Measurements from ENCODE around the gene SCLY. TPM values are rescaled to one million over a fixed set of nuclear protein-coding genes. Genes with fewer than 3 reads are reported as not detected.

Gene SCLY
- total RNA-seq, 1 experiment from 2014 or later: 28.7 TPM

- no TSS peak for BruUV-seq (replicated peaks)
- Histone ChIP-seq H3K4me1 (ENCODE audit: control insufficient read depth in 1 of 2, insufficient read depth in 2 of 2, low read length in 2 of 2) (no peaks in the 10 kb centered on the region), H4K20me1 (ENCODE audit: insufficient read depth) (no peaks in the 10 kb centered on the region), H3K9me3 (ENCODE audit: control insufficient read depth in 1 of 2, insufficient read depth in 1 of 2, low read depth in 1 of 2, low read length in 2 of 2) (no peaks in the 10 kb centered on the region), H3K27ac (ENCODE audit: low read depth, low read length) (no peak overlapping the region), H3K4me3 (replicated peaks in 1 of 2; ENCODE audit: low read depth in 1 of 2, low read length in 2 of 2) (no peak overlapping the region), H3K36me3 (ENCODE audit: control insufficient read depth in 1 of 2, insufficient read depth in 2 of 2, low read length in 2 of 2) (peaks cover 19 to 30% of the 10 kb centered on the region in 2 experiments; a peak in 3 of 4 replicates), H3K4me2 (ENCODE audit: low read length) (no peak overlapping the region), H3K79me2 (ENCODE audit: insufficient read depth, low read length) (peaks cover 15% of the 10 kb centered on the region; the same call in 1 of the 2 replicates), H3K9me2 (ENCODE audit: insufficient read depth) (no peaks in the 10 kb centered on the region), H3K27me3 (ENCODE audit: insufficient read depth, low read length) (no peaks in the 10 kb centered on the region), H2AFZ (ENCODE audit: low read depth, low read length, poor library complexity, severe bottlenecking) (no peak overlapping the region), H3K9ac (ENCODE audit: low read length) (no peak overlapping the region)
- TF ChIP-seq EZH2 (IDR thresholded peaks at IDR 0.05) (no peak), YY1 (IDR thresholded peaks at IDR 0.05; ENCODE audit: extremely low read depth, insufficient replicate concordance, low read depth, low read length) (no peak), ZFX (IDR thresholded peaks at IDR 0.05) (no peak), CTCF (IDR thresholded peaks at IDR 0.05 in 2 of 3, conservative IDR thresholded peaks at IDR 0.05 in 1 of 3; ENCODE audit: borderline replicate concordance in 1 of 3, insufficient read depth in 1 of 3, low read depth in 2 of 3, low read length in 2 of 3) (no peak), EGR1 (IDR thresholded peaks at IDR 0.05; ENCODE audit: low read depth) (no peak), POLR2AphosphoS5 (IDR thresholded peaks at IDR 0.05; ENCODE audit: low read depth, low read length) (no peak)
- DNase-seq (ENCODE audit: low read depth, low spot score) (no peak), ATAC-seq (no peak)
- intact Hi-C loops (cut with micrococcal nuclease): no loop called here
- CTCF ChIA-PET: no interaction called here
- RAD21 ChIA-PET (ENCODE audit: low non-redundant PET in 1 of 2, low total read pairs in 2 of 2, uncharacterized antibody in 2 of 2, unreplicated experiment in 2 of 2): no interaction called here
- POLR2A ChIA-PET: no interaction called here
Observed at GRCh38 chr2:238081561-238081960, 20.8 kb downstream of the SCLY start.

- no peaks in the 10 kb centered on the region for H3K4me1 ChIP-seq (ENCODE audit: control insufficient read depth in 1 of 2, insufficient read depth in 2 of 2, low read length in 2 of 2)
- ChIA-PET RAD21 (ENCODE audit: low non-redundant PET in 1 of 2, low total read pairs in 2 of 2, uncharacterized antibody in 2 of 2, unreplicated experiment in 2 of 2) (no interaction called here), CTCF (no interaction called here), POLR2A (no interaction called here)
- H4K20me1 ChIP-seq (ENCODE audit: insufficient read depth): no peaks in the 10 kb centered on the region
- no peak overlapping the region for H3K27ac ChIP-seq (ENCODE audit: low read depth, low read length)
- BruUV-seq (replicated peaks): no TSS peak
- H2AFZ ChIP-seq (ENCODE audit: low read depth, low read length, poor library complexity, severe bottlenecking): no peak overlapping the region
- no peak overlapping the region for H3K9ac ChIP-seq (ENCODE audit: low read length)
- H3K9me2 ChIP-seq (ENCODE audit: insufficient read depth): no peaks in the 10 kb centered on the region
- no peak for DNase-seq (ENCODE audit: low read depth, low spot score)
- H3K27me3 ChIP-seq (ENCODE audit: insufficient read depth, low read length): no peaks in the 10 kb centered on the region
- no peak for TF ChIP-seq EZH2 (IDR thresholded peaks at IDR 0.05)
- TF ChIP-seq POLR2A (IDR thresholded peaks at IDR 0.05; ENCODE audit: borderline replicate concordance, extremely low read depth, insufficient read depth, insufficient read length): no peak
- no peak for TF ChIP-seq TCF7L2 (IDR thresholded peaks at IDR 0.05; ENCODE audit: borderline replicate concordance, extremely low read depth, insufficient read depth, insufficient read length)
- TF ChIP-seq REST (IDR thresholded peaks at IDR 0.05; ENCODE audit: low read depth): no peak
- H3K4me3 ChIP-seq (replicated peaks in 1 of 2; ENCODE audit: low read depth in 1 of 2, low read length in 2 of 2): no peak overlapping the region
- intact Hi-C loops (cut with micrococcal nuclease): no loop called here
- peaks cover 19 to 30% of the 10 kb centered on the region in 2 experiments; a peak in 3 of 4 replicates for H3K36me3 ChIP-seq (ENCODE audit: control insufficient read depth in 1 of 2, insufficient read depth in 2 of 2, low read length in 2 of 2)
- H3K79me2 ChIP-seq (ENCODE audit: insufficient read depth, low read length): peaks cover 14% of the 10 kb centered on the region; the same call in 1 of the 2 replicates
- ATAC-seq: no peak
- H3K9me3 ChIP-seq (ENCODE audit: control insufficient read depth in 1 of 2, insufficient read depth in 1 of 2, low read depth in 1 of 2, low read length in 2 of 2): no peaks in the 10 kb centered on the region
- no peak overlapping the region for H3K4me2 ChIP-seq (ENCODE audit: low read length)
Observed at GRCh38 chr2:238082151-238082550, 21.4 kb downstream of the SCLY start.
